ENCODE data around the gene FBXL14. TPM values are rescaled to one million over a fixed set of nuclear protein-coding genes. Genes with fewer than 3 reads are reported as not detected.

The FBXL14 gene
- total RNA-seq (2014; rRNA removed; shearing (Covaris generic)) = 4.0 and 5.6 TPM in 2 replicates

- DNase-seq (ENCODE audit: low read depth) = peak; percentile 84
These were observed at the start of gene FBXL14 for GRCh38 chr12:1594261-1595025. Gene FBXL14, minus strand, starts transcription at chr12:1594581. Its CDS starts 515 bp downstream, at chr12:1594066.

- no peak for DNase-seq (ENCODE audit: low read depth)
These were observed 49.6 kb upstream of the FBXL14 start for GRCh38 chr12:1643905-1644533.

- DNase-seq (ENCODE audit: low read depth) = no peak
These were observed 48.7 kb upstream of the FBXL14 start for GRCh38 chr12:1643043-1643442.

- no peak for DNase-seq (ENCODE audit: low read depth)
These were observed 48.1 kb upstream of the FBXL14 start for GRCh38 chr12:1642513-1642912.

- no peak for DNase-seq (ENCODE audit: low read depth)
These were observed 46.2 kb upstream of the FBXL14 start for GRCh38 chr12:1640328-1641234.

- DNase-seq (ENCODE audit: low read depth) = no peak
These were observed 45.2 kb upstream of the FBXL14 start for GRCh38 chr12:1639538-1639937.

GRCh38 chr12:1638203-1638602, 43.8 kb upstream of the FBXL14 start:
- DNase-seq (ENCODE audit: low read depth) = no peak

- no peak for DNase-seq (ENCODE audit: low read depth)
These were observed 41.1 kb upstream of the FBXL14 start for GRCh38 chr12:1635301-1636095.

GRCh38 chr12:1634590-1635191, 40.3 kb upstream of the FBXL14 start:
- DNase-seq (ENCODE audit: low read depth) = peak; percentile 58

- no peak for DNase-seq (ENCODE audit: low read depth)
These were observed 39.8 kb upstream of the FBXL14 start for GRCh38 chr12:1634149-1634548.

- DNase-seq (ENCODE audit: low read depth) = no peak
These were observed 39.1 kb upstream of the FBXL14 start for GRCh38 chr12:1633459-1633858.

GRCh38 chr12:1632702-1633101, 38.3 kb upstream of the FBXL14 start:
- no peak for DNase-seq (ENCODE audit: low read depth)

- DNase-seq (ENCODE audit: low read depth) = no peak
These were observed 36.6 kb upstream of the FBXL14 start for GRCh38 chr12:1630827-1631591.

- DNase-seq (ENCODE audit: low read depth) = peak; percentile 33
These were observed 35.9 kb upstream of the FBXL14 start for GRCh38 chr12:1630133-1630826.

- peak; percentile 19 for DNase-seq (ENCODE audit: low read depth)
These were observed 35.2 kb upstream of the FBXL14 start for GRCh38 chr12:1629338-1630132.

- DNase-seq (ENCODE audit: low read depth) = no peak
These were observed 34.4 kb upstream of the FBXL14 start, which contains the start of gene WNT5B for GRCh38 chr12:1628666-1629337. Gene WNT5B, plus strand, starts transcription at chr12:1629231. Its CDS starts 2,124 bp downstream, at chr12:1631355.

GRCh38 chr12:1622406-1622805, 28.0 kb upstream of the FBXL14 start:
- no peak for DNase-seq (ENCODE audit: low read depth)

GRCh38 chr12:1620092-1620491, 25.7 kb upstream of the FBXL14 start:
- no peak for DNase-seq (ENCODE audit: low read depth)

All from RPMI7951 (cell line).